HL-60 (cell line): ENCODE data around the gene AKR7A3.
"Not testable (repeated sequence)": the region's sequence is repeated elsewhere in the genome, so short reads cannot be mapped to it uniquely, and the experiment has no call there.

Source experiments
- DNase-seq, 2 experiments: peaks; one replicate each; pipeline ENCODE4 v3.0.0-alpha.2; 2010 to 2020; ENCODE audit warnings: low read depth in 1 of 2, low spot score in 1 of 2
- H3K27ac ChIP-seq: fragments of 250-450 bp; sonication (Bioruptor Pico); replicated peaks from 2 replicates; pipeline ENCODE4 v1.5.1; 2020; ENCODE audit warnings: mild to moderate bottlenecking, moderate library complexity
- H3K27me3 ChIP-seq: fragments of 250-450 bp; sonication (Bioruptor Pico); 2 replicates; pipeline ENCODE4 v1.5.1; 2021; ENCODE audit warnings: mild to moderate bottlenecking, moderate library complexity; ENCODE audit not compliant: insufficient read depth, poor library complexity, severe bottlenecking
- H3K4me3 ChIP-seq: replicated peaks from 2 replicates; pipeline ENCODE4 v1.5.1; 2011; ENCODE audit warnings: mild to moderate bottlenecking, control low read depth, low read length; ENCODE audit not compliant: insufficient read depth
- CTCF ChIP-seq: IDR thresholded peaks from one replicate; pipeline ENCODE4 v1.5.1; 2011; ENCODE audit warnings: low read length, control low read depth, inconsistent platforms; ENCODE audit not compliant: insufficient read depth
- GABPA ChIP-seq: IDR thresholded peaks from 2 replicates; pipeline ENCODE4 v1.6.1; 2012; ENCODE audit warnings: low read depth
- POLR2AphosphoS5 ChIP-seq: IDR thresholded peaks from 2 replicates; pipeline ENCODE4 v1.6.1; 2012; ENCODE audit warnings: low read depth
- REST ChIP-seq: IDR thresholded peaks from 2 replicates; pipeline ENCODE4 v1.6.1; 2012; ENCODE audit warnings: low read depth; ENCODE audit not compliant: insufficient replicate concordance
- SPI1 ChIP-seq: IDR thresholded peaks from 2 replicates; pipeline ENCODE4 v1.6.1; 2012; ENCODE audit warnings: low read depth, mild to moderate bottlenecking, borderline replicate concordance
- long read RNA-seq: library from polyadenylated mRNA; unstranded; transcript quantifications from one replicate; pipeline ENCODE4 v2.0.0, GENCODE V29; 2020

The AKR7A3 gene
- long read RNA-seq = 0 reads

GRCh38 chr1:19288324-19289241, at the start of gene AKR7A3:
Gene AKR7A3, minus strand, starts transcription at chr1:19288770. Its CDS starts 61 bp downstream, at chr1:19288709.
- DNase-seq = peak; percentile 58
- peak within 1 kb of the TSS; percentile 16 for H3K4me3 ChIP-seq
- H3K27ac ChIP-seq, H3K27me3 ChIP-seq: not testable (repeated sequence)

GRCh38 chr1:19338323-19338762, 49.8 kb upstream of the AKR7A3 start:
- H3K27ac ChIP-seq = no peak overlapping the region
- H3K4me3 ChIP-seq = no peak overlapping the region
- DNase-seq = no peak

DNA sequence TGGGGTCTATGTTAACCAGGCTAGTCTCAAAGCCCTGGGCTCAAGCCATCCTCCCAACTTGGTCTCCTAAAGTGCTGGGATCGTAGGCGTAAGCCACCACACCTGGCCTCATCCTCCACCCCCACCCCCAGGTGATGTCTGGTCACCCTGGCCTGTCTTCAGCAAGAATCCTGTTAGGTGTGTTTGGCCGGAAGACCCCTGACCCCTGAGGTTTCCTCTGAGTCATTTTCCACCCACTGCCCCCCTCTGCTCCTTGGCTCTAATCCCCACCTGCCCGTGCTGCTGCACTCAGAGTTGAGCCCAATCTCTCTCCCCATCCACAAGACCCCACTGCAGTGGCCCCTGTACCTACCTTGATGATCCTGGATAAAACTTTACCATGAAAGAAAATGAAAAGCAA, 48.7 kb upstream of the AKR7A3 start:
- no peak overlapping the region for H3K4me3 ChIP-seq
- no peak overlapping the region for H3K27ac ChIP-seq
- H3K27me3 ChIP-seq = no peaks in the 10 kb centered on the region
- DNase-seq = no peak
- TF ChIP-seq CTCF (no peak), REST (no peak), SPI1 (no peak), POLR2AphosphoS5 (no peak), GABPA (no peak)

More at GRCh38 chr1:19338323-19338762, 49.8 kb upstream of the AKR7A3 start:
- no peaks in the 10 kb centered on the region for H3K27me3 ChIP-seq
- TF ChIP-seq GABPA (no peak), CTCF (no peak), POLR2AphosphoS5 (no peak), SPI1 (no peak), REST (no peak)

DNA sequence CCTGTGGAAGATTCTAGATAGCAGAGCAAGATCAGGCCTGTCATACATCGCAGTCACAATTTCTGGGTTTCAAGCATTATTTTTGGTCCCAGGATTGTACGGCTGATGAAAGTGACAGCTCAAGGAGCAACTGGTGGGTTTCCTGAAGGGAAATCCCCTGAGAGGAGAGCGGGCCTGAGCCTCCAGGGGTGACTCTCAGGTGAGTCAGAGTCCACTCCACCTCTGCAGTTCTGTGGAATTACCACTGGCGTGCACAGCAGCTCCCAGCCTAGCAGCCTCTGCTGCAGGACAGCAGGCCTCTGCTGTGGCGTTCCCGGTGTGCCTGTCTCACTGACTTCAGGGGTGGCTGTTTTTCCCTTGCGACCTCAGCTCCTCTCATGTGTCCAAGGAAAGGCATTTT, 48.0 kb upstream of the AKR7A3 start:
- Histone ChIP-seq H3K27ac (no peak overlapping the region), H3K4me3 (no peak overlapping the region), H3K27me3 (no peaks in the 10 kb centered on the region)
- TF ChIP-seq GABPA (no peak), REST (no peak), CTCF (no peak), POLR2AphosphoS5 (no peak), SPI1 (no peak)
- DNase-seq = no peak
